HG02981 (cell line): ENCODE results near the gene FRAS1.
A peak's percentile ranks its signal among the peaks of the same experiment; 100 is the strongest.
"Not testable (repeated sequence)": the region's sequence is repeated elsewhere in the genome, so short reads cannot be mapped to it uniquely, and the experiment has no call there.

Source experiments
- ATAC-seq: cut with Tn5 transposase; IDR thresholded peaks from one replicate; pipeline ENCODE4 v1.9.1; 2021; ENCODE audit warnings: mild to moderate bottlenecking, moderate library complexity; ENCODE audit not compliant: unreplicated experiment

The FRAS1 gene

GRCh38 chr4:78265006-78265405 lies 207.9 kb downstream of the FRAS1 start:
- ATAC-seq: no peak

GRCh38 chr4:78267790-78268189 lies 210.7 kb downstream of the FRAS1 start:
- no peak for ATAC-seq

GRCh38 chr4:78268597-78268996 lies 211.5 kb downstream of the FRAS1 start:
- ATAC-seq: no peak

- ATAC-seq: not testable (repeated sequence)
Measured at GRCh38 chr4:78275450-78275849, 218.3 kb downstream of the FRAS1 start.

GRCh38 chr4:78286281-78286680 lies 229.2 kb downstream of the FRAS1 start:
- no peak for ATAC-seq

GRCh38 chr4:78288327-78288726 lies 231.2 kb downstream of the FRAS1 start:
- ATAC-seq: no peak

- ATAC-seq: no peak
Measured at GRCh38 chr4:78291277-78291676, 234.2 kb downstream of the FRAS1 start.

- ATAC-seq: no peak
Measured at GRCh38 chr4:78292341-78292740, 235.2 kb downstream of the FRAS1 start.

- no peak for ATAC-seq
Measured at GRCh38 chr4:78292856-78293255, 235.7 kb downstream of the FRAS1 start.

GRCh38 chr4:78293348-78293747 lies 236.2 kb downstream of the FRAS1 start:
- no peak for ATAC-seq

GRCh38 chr4:78293821-78294301 lies 236.7 kb downstream of the FRAS1 start:
- ATAC-seq: no peak

GRCh38 chr4:78296261-78296660 lies 239.1 kb downstream of the FRAS1 start:
- ATAC-seq: no peak

- ATAC-seq: peak; percentile 54
Measured at GRCh38 chr4:78297116-78297800, 240.1 kb downstream of the FRAS1 start.

GRCh38 chr4:78298618-78299017 lies 241.5 kb downstream of the FRAS1 start:
- no peak for ATAC-seq

GRCh38 chr4:78299565-78299972 lies 242.4 kb downstream of the FRAS1 start:
- peak; percentile 43 for ATAC-seq

- not testable (repeated sequence) for ATAC-seq
Measured at GRCh38 chr4:78307263-78307662, 250.1 kb downstream of the FRAS1 start.

- no peak for ATAC-seq
Measured at GRCh38 chr4:78308517-78308916, 251.4 kb downstream of the FRAS1 start.

GRCh38 chr4:78309352-78309751 lies 252.2 kb downstream of the FRAS1 start:
- ATAC-seq: no peak

- ATAC-seq: no peak
Measured at GRCh38 chr4:78310007-78310739, 253.1 kb downstream of the FRAS1 start.

- no peak for ATAC-seq
Measured at GRCh38 chr4:78310740-78311115, 253.6 kb downstream of the FRAS1 start.

GRCh38 chr4:78311306-78311705 lies 254.2 kb downstream of the FRAS1 start:
- ATAC-seq: no peak

- ATAC-seq: no peak
Measured at GRCh38 chr4:78312989-78313753, 256.0 kb downstream of the FRAS1 start.
